Bronchial epithelial cell (primary cell): ENCODE measurements around the gene SETD7. TPM values are rescaled to one million over a fixed set of nuclear protein-coding genes. Genes with fewer than 3 reads are reported as not detected.
A peak's percentile ranks its signal among the peaks of the same experiment; 100 is the strongest.
"Not testable (repeated sequence)": the region's sequence is repeated elsewhere in the genome, so short reads cannot be mapped to it uniquely, and the experiment has no call there.

Source experiments
- DNase-seq: peaks from one replicate; pipeline ENCODE4 v3.0.0-alpha.2; 2010; ENCODE audit warnings: low read depth
- FAIRE-seq: peaks from 2 replicates; lab custom pipeline; 2011; peaks lifted over from hg19 to GRCh38; lab: Jason Lieb, UNC
- H3K27me3 ChIP-seq: 2 replicates; pipeline ENCODE4 v1.5.1; 2011; ENCODE audit warnings: low read length; ENCODE audit not compliant: control insufficient read depth, insufficient read depth
- H3K36me3 ChIP-seq: 2 replicates; pipeline ENCODE4 v1.5.1; 2011; ENCODE audit warnings: low read length; ENCODE audit not compliant: control insufficient read depth, insufficient read depth
- H3K4me3 ChIP-seq: 2 replicates; pipeline ENCODE4 v1.5.1; 2011; ENCODE audit warnings: mild to moderate bottlenecking, low read depth, low read length, control low read depth
- total RNA-seq: library from RNA; depleted of rRNA; stranded (reverse); fragments of >200 nt; gene quantifications from 2 replicates; pipeline ENCODE4 v1.2.1, GENCODE V29; 2014
- TF ChIP-seq, protein P1 (sequence below): IDR thresholded peaks from 2 replicates; pipeline ENCODE4 v1.5.1; 2011; ENCODE audit warnings: mild to moderate bottlenecking, moderate library complexity, low read length, control low read depth, inconsistent platforms; ENCODE audit not compliant: insufficient read depth, severe bottlenecking

Gene SETD7
- total RNA-seq, 1 donor from 2014 or later, result 45.0 TPM

DNA sequence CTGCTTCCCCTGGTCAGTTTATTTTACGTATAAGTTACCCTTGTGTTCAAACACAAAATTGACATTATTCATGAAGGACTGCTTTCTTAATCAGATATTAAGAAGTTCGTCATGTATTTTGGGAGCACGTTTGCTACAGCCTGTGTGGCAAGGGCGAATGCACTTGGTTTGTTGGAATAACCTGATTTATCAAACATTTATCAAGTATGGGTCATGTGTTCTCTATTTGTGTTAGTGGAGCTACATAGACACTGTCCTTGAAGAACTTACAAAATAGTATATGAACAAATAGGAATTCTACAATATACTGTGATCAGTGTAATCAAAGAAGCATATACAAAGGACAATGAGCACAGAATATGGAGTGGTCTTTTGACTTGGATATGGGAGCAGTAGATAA is 79.7 kb downstream of the SETD7 start:
- H3K36me3 ChIP-seq, result peaks cover 3% of the 10 kb centered on the region
- DNase-seq (no peak), FAIRE-seq (no peak)
- H3K4me3 ChIP-seq, result no peak overlapping the region
- H3K27me3 ChIP-seq, result no peaks in the 10 kb centered on the region
- TF ChIP-seq, protein P1, sequence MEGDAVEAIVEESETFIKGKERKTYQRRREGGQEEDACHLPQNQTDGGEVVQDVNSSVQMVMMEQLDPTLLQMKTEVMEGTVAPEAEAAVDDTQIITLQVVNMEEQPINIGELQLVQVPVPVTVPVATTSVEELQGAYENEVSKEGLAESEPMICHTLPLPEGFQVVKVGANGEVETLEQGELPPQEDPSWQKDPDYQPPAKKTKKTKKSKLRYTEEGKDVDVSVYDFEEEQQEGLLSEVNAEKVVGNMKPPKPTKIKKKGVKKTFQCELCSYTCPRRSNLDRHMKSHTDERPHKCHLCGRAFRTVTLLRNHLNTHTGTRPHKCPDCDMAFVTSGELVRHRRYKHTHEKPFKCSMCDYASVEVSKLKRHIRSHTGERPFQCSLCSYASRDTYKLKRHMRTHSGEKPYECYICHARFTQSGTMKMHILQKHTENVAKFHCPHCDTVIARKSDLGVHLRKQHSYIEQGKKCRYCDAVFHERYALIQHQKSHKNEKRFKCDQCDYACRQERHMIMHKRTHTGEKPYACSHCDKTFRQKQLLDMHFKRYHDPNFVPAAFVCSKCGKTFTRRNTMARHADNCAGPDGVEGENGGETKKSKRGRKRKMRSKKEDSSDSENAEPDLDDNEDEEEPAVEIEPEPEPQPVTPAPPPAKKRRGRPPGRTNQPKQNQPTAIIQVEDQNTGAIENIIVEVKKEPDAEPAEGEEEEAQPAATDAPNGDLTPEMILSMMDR, result no peak

DNA sequence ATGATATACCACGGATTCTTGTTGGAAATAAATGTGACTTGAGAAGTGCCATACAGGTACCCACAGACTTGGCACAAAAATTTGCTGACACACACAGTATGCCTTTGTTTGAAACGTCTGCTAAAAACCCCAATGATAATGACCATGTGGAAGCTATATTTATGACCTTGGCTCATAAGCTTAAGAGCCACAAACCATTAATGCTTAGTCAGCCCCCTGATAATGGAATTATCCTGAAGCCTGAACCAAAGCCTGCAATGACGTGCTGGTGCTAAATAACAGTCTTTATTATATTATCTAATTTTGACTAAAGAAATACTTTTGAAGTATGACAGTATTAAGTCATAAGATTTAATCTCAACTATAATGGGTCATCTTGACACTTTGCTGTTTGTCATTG is 83.2 kb downstream of the SETD7 start:
- Histone ChIP-seq H3K4me3 (no peak overlapping the region), H3K36me3 (peaks cover 3% of the 10 kb centered on the region), H3K27me3 (no peaks in the 10 kb centered on the region)
- TF ChIP-seq, protein P1, result no peak
- FAIRE-seq, result no peak
- no peak for DNase-seq

DNA sequence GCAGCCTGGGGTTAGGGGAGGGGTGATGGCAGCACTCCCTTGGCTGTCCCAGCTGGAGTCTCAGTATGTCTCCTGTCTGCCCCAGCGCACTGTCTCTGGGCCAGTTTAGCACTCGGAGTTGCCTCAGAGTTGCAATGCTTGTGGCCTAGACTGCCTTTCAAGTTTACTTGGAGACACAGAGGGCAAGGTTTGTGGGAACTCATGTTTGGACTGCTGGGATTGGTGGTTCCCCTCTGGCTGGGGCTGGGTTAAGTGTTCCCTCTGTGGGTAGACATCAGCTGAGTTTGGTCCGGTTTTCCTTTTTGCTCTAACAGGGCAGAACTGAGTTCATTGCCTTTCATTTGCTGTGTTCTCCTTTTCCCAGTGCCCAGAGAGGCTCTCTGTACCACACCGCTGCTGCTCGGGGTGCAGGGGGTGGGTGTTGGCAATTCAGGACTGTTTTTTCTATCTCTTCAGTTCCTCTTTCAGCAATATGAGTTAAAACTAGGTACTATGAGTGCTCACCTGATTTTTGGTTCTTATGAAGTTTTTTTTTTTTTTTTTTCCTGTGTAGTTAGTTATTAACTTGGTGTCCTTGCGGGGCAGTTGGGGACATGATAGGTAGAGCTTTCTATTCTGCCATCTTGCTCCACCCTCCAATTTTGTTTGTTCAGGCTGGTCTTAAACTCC is 84.9 kb downstream of the SETD7 start:
- H3K4me3 ChIP-seq, result no peak overlapping the region

DNA sequence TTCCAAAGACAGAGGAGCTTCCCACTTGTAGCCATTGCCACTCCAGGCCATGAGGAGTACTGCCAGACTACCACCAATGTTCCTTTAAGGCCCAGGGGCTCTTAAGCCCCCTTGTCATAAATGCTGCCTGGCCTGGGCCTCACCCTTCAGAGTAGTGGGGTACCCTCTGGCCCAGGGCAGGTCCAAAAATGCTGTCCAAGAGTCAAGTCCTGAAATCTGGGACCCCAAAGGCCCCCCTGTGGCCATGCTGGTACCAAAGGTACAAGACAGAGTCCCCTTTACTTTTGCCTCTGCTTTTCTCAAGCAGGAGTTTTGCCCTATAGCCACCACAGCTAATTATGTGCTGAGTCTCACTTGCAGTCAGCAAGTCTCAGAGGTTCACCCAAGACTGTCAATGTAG is 85.7 kb downstream of the SETD7 start:
- Histone ChIP-seq H3K36me3 (peaks cover 3% of the 10 kb centered on the region), H3K4me3 (no peak overlapping the region), H3K27me3 (no peaks in the 10 kb centered on the region)
- TF ChIP-seq, protein P1, result no peak
- DNase-seq, result no peak
- FAIRE-seq, result no peak

More for the DNA sequence above, 84.9 kb downstream of the SETD7 start:
- TF ChIP-seq, protein P1, result no peak
- DNase-seq (no peak), FAIRE-seq (no peak)
- Histone ChIP-seq H3K36me3 (peaks cover 3% of the 10 kb centered on the region), H3K27me3 (no peaks in the 10 kb centered on the region)

DNA sequence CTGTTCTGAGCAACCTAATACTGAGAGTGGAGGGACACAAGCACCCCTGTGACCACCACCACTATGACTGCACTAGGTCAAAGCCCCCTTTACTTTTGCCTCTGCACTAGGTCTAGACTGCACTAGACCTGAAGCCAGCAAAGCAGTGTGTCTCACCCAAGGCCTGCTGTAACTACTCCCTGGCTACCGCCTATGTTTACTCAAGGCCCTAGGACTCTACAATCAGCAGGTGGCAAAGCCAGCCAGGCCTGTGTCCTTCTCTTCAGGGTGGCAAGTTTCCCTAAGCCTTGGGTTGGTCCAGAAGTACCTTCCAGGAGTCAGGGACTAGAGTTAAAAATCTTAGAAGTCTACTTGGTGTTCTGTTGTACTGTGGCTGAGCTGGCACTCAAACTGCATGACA is 86.2 kb downstream of the SETD7 start:
- Histone ChIP-seq H3K4me3 (no peak overlapping the region), H3K36me3 (peaks cover 3% of the 10 kb centered on the region), H3K27me3 (no peaks in the 10 kb centered on the region)
- TF ChIP-seq, protein P1, result no peak
- DNase-seq, result no peak
- FAIRE-seq, result peak; percentile 32

DNA sequence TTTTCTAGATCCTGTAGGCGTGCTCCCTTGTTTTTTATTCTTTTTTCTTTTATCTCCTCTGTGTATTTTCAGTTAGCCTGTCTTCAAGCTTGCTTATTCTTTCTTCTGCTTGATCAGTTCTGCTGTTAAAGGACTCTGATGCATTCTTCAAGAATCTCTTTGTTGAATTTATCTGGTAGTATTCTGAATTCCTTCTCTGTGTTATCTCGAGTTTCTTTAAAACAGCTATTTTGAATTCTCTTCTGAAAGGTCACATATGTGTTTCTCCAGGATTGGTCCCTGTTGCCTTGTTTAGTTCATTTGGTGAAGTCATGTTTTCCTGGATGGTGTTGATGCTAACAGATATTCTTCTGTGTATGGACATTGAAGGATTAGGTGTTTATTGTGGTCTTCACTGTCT is 86.8 kb downstream of the SETD7 start:
- FAIRE-seq (no peak), DNase-seq (no peak)
- TF ChIP-seq, protein P1, result no peak
- Histone ChIP-seq H3K36me3 (peaks cover 3% of the 10 kb centered on the region), H3K4me3 (no peak overlapping the region), H3K27me3 (no peaks in the 10 kb centered on the region)

DNA sequence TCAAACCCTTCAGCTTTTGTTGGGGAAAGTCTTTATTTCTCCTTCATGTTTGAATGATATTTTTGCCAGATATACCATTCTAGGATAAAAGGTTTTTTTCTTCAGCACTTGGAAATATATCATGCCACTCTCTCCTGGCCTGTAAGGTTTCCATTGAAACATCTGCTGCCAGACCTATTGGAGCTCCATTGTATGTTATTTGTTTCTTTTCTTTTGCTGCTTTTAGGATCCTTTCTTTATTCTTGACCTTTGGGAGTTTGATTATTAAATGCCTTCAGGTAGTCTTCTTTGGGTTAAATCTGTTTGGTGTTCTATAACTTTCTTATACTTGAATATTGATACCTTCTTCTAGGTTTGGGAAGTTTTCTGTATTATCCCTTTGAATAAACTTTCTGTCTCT is 87.3 kb downstream of the SETD7 start:
- not testable (repeated sequence) for H3K27me3 ChIP-seq, DNase-seq, H3K4me3 ChIP-seq, H3K36me3 ChIP-seq, FAIRE-seq
